GM19023 (cell line): ENCODE results near the gene SCGN.

Source experiments
- ATAC-seq: cut with Tn5 transposase; IDR thresholded peaks from one replicate; pipeline ENCODE4 v1.9.1; 2021; ENCODE audit warnings: mild to moderate bottlenecking, moderate library complexity; ENCODE audit not compliant: unreplicated experiment

Gene SCGN

GRCh38 chr6:25639653-25640052 is 12.4 kb upstream of the SCGN start:
- no peak for ATAC-seq

- ATAC-seq, result no peak
These were observed 11.6 kb upstream of the SCGN start for GRCh38 chr6:25640446-25640845.

GRCh38 chr6:25640891-25641290 is 11.1 kb upstream of the SCGN start:
- no peak for ATAC-seq

GRCh38 chr6:25641377-25641776 is 10.6 kb upstream of the SCGN start:
- no peak for ATAC-seq

GRCh38 chr6:25641940-25642666 is 9.9 kb upstream of the SCGN start:
- no peak for ATAC-seq

GRCh38 chr6:25642667-25643328 is 9.2 kb upstream of the SCGN start:
- ATAC-seq, result no peak

GRCh38 chr6:25645916-25646315 is 6.1 kb upstream of the SCGN start:
- ATAC-seq, result no peak

GRCh38 chr6:25649611-25650010 is 2.4 kb upstream of the SCGN start:
- ATAC-seq, result no peak

GRCh38 chr6:25655723-25656122 is 3.7 kb downstream of the SCGN start:
- no peak for ATAC-seq

- no peak for ATAC-seq
These were observed 7.8 kb downstream of the SCGN start for GRCh38 chr6:25659633-25660368.

- ATAC-seq, result no peak
These were observed 8.5 kb downstream of the SCGN start for GRCh38 chr6:25660512-25660911.

- ATAC-seq, result no peak
These were observed 9.2 kb downstream of the SCGN start for GRCh38 chr6:25661129-25661779.

GRCh38 chr6:25665455-25665854 is 13.4 kb downstream of the SCGN start:
- no peak for ATAC-seq

GRCh38 chr6:25669413-25669812 is 17.4 kb downstream of the SCGN start:
- ATAC-seq, result no peak

GRCh38 chr6:25670208-25670607 is 18.2 kb downstream of the SCGN start:
- ATAC-seq, result no peak

- ATAC-seq, result no peak
These were observed 18.9 kb downstream of the SCGN start for GRCh38 chr6:25670793-25671513.

GRCh38 chr6:25671652-25672051 is 19.6 kb downstream of the SCGN start:
- ATAC-seq, result no peak

- ATAC-seq, result no peak
These were observed 23.2 kb downstream of the SCGN start for GRCh38 chr6:25675167-25675566.

GRCh38 chr6:25676775-25677174 is 24.8 kb downstream of the SCGN start:
- no peak for ATAC-seq

- ATAC-seq, result no peak
These were observed 29.8 kb downstream of the SCGN start for GRCh38 chr6:25681848-25682247.

- ATAC-seq, result no peak
These were observed 30.3 kb downstream of the SCGN start for GRCh38 chr6:25682324-25682723.
